8988T (cell line): ENCODE results near the gene TMEM121B.
"Not testable (repeated sequence)": the region's sequence is repeated elsewhere in the genome, so short reads cannot be mapped to it uniquely, and the experiment has no call there.

Source experiments
- DNase-seq: peaks from one replicate; pipeline ENCODE4 v3.0.0; 2011

Gene TMEM121B

GRCh38 chr22:17121233-17122195 lies at the start of gene TMEM121B:
Gene TMEM121B (minus strand): TSS chr22:17121360. CDS start chr22:17121127, 233 bp downstream.
- peak; percentile 55 for DNase-seq

GRCh38 chr22:17167486-17167885 lies 46.3 kb upstream of the TMEM121B start:
- DNase-seq = no peak

GRCh38 chr22:17164392-17165024 lies 43.3 kb upstream of the TMEM121B start:
- no peak for DNase-seq

- DNase-seq = no peak
Observed at GRCh38 chr22:17162731-17163130, 41.6 kb upstream of the TMEM121B start.

- no peak for DNase-seq
Observed at GRCh38 chr22:17161991-17162390, 40.8 kb upstream of the TMEM121B start.

GRCh38 chr22:17159504-17159951 lies 38.4 kb upstream of the TMEM121B start:
- DNase-seq = no peak

- peak; percentile 73 for DNase-seq
Observed at GRCh38 chr22:17158568-17159503, 37.7 kb upstream of the TMEM121B start, which contains the start of gene HDHD5. Gene HDHD5 (minus strand): TSS chr22:17159277. CDS start chr22:17159251, 26 bp downstream.

GRCh38 chr22:17158176-17158567 lies 37.0 kb upstream of the TMEM121B start:
- DNase-seq = no peak

- no peak for DNase-seq
Observed at GRCh38 chr22:17157714-17158113, 36.6 kb upstream of the TMEM121B start.

- DNase-seq = no peak
Observed at GRCh38 chr22:17155941-17156340, 34.8 kb upstream of the TMEM121B start.

- DNase-seq = no peak
Observed at GRCh38 chr22:17152971-17153370, 31.8 kb upstream of the TMEM121B start.

- DNase-seq = no peak
Observed at GRCh38 chr22:17152340-17152739, 31.2 kb upstream of the TMEM121B start.

GRCh38 chr22:17149076-17149815 lies 28.1 kb upstream of the TMEM121B start:
- no peak for DNase-seq

- DNase-seq = not testable (repeated sequence)
Observed at GRCh38 chr22:17147458-17147857, 26.3 kb upstream of the TMEM121B start.

GRCh38 chr22:17145021-17145680 lies 24.0 kb upstream of the TMEM121B start:
- no peak for DNase-seq

GRCh38 chr22:17143826-17144225 lies 22.7 kb upstream of the TMEM121B start:
- DNase-seq = no peak

GRCh38 chr22:17143101-17143500 lies 21.9 kb upstream of the TMEM121B start:
- DNase-seq = no peak

- DNase-seq = no peak
Observed at GRCh38 chr22:17140826-17141766, 19.9 kb upstream of the TMEM121B start.

GRCh38 chr22:17140022-17140421 lies 18.9 kb upstream of the TMEM121B start:
- DNase-seq = no peak

GRCh38 chr22:17138513-17138912 lies 17.4 kb upstream of the TMEM121B start:
- no peak for DNase-seq
